ENCODE data around the gene NLGN1.

GRCh38 chr3:173920386-173920785, 522.8 kb downstream of the NLGN1 start:
- no peak for TF ChIP-seq TBP (optimal IDR thresholded peaks at IDR 0.05; ENCODE audit: low read depth, low read length)
- no peak for TF ChIP-seq NFE2 (IDR thresholded peaks at IDR 0.05; ENCODE audit: low read depth)
- no peak for TF ChIP-seq CTCF (IDR thresholded peaks at IDR 0.05 in 2 of 3, conservative IDR thresholded peaks at IDR 0.05 in 1 of 3; ENCODE audit: insufficient read depth in 2 of 3, low read depth in 1 of 3, low read length in 3 of 3)
- no peak for TF ChIP-seq ZC3H4 (CRISPR knock-in tag; IDR thresholded peaks at IDR 0.05; ENCODE audit: borderline replicate concordance)
- TF ChIP-seq ZNF354B (CRISPR knock-in tag; IDR thresholded peaks at IDR 0.05) = no peak
- TF ChIP-seq THRA (IDR thresholded peaks at IDR 0.05) = no peak
- no peak for TF ChIP-seq FOXK2 (conservative IDR thresholded peaks at IDR 0.05 in 1 of 2, IDR thresholded peaks at IDR 0.05 in 1 of 2; ENCODE audit: low read depth in 2 of 2)
- TF ChIP-seq ZNF644 (tag; IDR thresholded peaks at IDR 0.05; ENCODE audit: low read depth) = no peak
